GM21447 (cell line): ENCODE results near the gene CAPZB.

Experiments used
- ATAC-seq: cut with Tn5 transposase; IDR thresholded peaks from one replicate; pipeline ENCODE4 v1.9.1; 2021; ENCODE audit not compliant: unreplicated experiment

The CAPZB gene

GRCh38 chr1:19371226-19372135 is 113.9 kb downstream of the CAPZB start:
- ATAC-seq = no peak

- ATAC-seq = no peak
Observed at GRCh38 chr1:19370453-19371170, 114.7 kb downstream of the CAPZB start.

GRCh38 chr1:19369396-19370090 is 115.8 kb downstream of the CAPZB start:
- no peak for ATAC-seq

GRCh38 chr1:19368964-19369363 is 116.4 kb downstream of the CAPZB start:
- no peak for ATAC-seq

- ATAC-seq = no peak
Observed at GRCh38 chr1:19368050-19368449, 117.3 kb downstream of the CAPZB start.

GRCh38 chr1:19367584-19368041 is 117.7 kb downstream of the CAPZB start:
- no peak for ATAC-seq

- no peak for ATAC-seq
Observed at GRCh38 chr1:19366599-19367536, 118.5 kb downstream of the CAPZB start.

GRCh38 chr1:19365721-19366120 is 119.6 kb downstream of the CAPZB start:
- no peak for ATAC-seq

GRCh38 chr1:19363536-19364152 is 121.7 kb downstream of the CAPZB start:
- no peak for ATAC-seq

GRCh38 chr1:19361611-19362147 is 123.7 kb downstream of the CAPZB start:
- ATAC-seq = no peak

- no peak for ATAC-seq
Observed at GRCh38 chr1:19360843-19361610, 124.3 kb downstream of the CAPZB start.

GRCh38 chr1:19360432-19360831 is 124.9 kb downstream of the CAPZB start:
- ATAC-seq = no peak

- ATAC-seq = no peak
Observed at GRCh38 chr1:19360016-19360415, 125.3 kb downstream of the CAPZB start.

GRCh38 chr1:19359357-19359756 is 126.0 kb downstream of the CAPZB start:
- no peak for ATAC-seq

- ATAC-seq = no peak
Observed at GRCh38 chr1:19358710-19359109, 126.6 kb downstream of the CAPZB start.

GRCh38 chr1:19357299-19357986 is 127.9 kb downstream of the CAPZB start:
- ATAC-seq = no peak

GRCh38 chr1:19356266-19356665 is 129.1 kb downstream of the CAPZB start:
- ATAC-seq = no peak

- no peak for ATAC-seq
Observed at GRCh38 chr1:19354531-19354981, 130.8 kb downstream of the CAPZB start.
